ENCODE results near the gene JAZF1.

DNA sequence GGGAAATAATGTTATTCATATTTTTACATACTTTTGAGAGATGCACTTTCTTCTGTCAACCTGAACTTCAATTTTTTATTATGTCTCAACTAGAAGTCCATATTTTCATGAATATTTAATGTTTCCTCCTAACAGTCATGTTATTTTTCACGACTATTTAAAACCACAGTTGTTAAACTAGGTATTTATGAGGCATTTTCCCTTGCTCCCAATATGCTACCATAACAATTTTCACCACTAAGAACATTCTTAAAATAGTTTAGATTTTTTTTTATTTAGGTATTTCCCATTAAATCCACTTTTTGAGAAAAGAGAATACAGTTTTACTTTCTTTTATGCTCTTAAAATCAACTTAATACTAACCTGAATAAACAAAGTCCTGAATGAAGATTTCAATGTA lies 89.4 kb downstream of the JAZF1 start:
- TF ChIP-seq, protein P1, sequence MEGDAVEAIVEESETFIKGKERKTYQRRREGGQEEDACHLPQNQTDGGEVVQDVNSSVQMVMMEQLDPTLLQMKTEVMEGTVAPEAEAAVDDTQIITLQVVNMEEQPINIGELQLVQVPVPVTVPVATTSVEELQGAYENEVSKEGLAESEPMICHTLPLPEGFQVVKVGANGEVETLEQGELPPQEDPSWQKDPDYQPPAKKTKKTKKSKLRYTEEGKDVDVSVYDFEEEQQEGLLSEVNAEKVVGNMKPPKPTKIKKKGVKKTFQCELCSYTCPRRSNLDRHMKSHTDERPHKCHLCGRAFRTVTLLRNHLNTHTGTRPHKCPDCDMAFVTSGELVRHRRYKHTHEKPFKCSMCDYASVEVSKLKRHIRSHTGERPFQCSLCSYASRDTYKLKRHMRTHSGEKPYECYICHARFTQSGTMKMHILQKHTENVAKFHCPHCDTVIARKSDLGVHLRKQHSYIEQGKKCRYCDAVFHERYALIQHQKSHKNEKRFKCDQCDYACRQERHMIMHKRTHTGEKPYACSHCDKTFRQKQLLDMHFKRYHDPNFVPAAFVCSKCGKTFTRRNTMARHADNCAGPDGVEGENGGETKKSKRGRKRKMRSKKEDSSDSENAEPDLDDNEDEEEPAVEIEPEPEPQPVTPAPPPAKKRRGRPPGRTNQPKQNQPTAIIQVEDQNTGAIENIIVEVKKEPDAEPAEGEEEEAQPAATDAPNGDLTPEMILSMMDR (IDR thresholded peaks at IDR 0.05), result no peak
- no peak for TF ChIP-seq POLR2A (IDR thresholded peaks at IDR 0.05)
